ENCODE results near the gene AMBP.
A peak's percentile ranks its signal among the peaks of the same experiment; 100 is the strongest.

- TF ChIP-seq CTCF (IDR thresholded peaks at IDR 0.05; ENCODE audit: low read depth, low read length) (peak; percentile 81), EZH2phosphoT487 (IDR thresholded peaks at IDR 0.05; ENCODE audit: low read depth) (no peak)
These were observed 30.1 kb upstream of the AMBP start for GRCh38 chr9:114108016-114108833.
